Activated T-helper 1 cell treated with Interleukin-2 at 50 U/mL for 16 hours (primary cell): Measurements from ENCODE around the gene SPTAN1.
"Not testable (repeated sequence)": the region's sequence is repeated elsewhere in the genome, so short reads cannot be mapped to it uniquely, and the experiment has no call there.

Experiments
- DNase-seq: peaks from one replicate; pipeline ENCODE4 v3.0.0-alpha.2; 2020; ENCODE audit warnings: low read depth

Gene SPTAN1

DNA sequence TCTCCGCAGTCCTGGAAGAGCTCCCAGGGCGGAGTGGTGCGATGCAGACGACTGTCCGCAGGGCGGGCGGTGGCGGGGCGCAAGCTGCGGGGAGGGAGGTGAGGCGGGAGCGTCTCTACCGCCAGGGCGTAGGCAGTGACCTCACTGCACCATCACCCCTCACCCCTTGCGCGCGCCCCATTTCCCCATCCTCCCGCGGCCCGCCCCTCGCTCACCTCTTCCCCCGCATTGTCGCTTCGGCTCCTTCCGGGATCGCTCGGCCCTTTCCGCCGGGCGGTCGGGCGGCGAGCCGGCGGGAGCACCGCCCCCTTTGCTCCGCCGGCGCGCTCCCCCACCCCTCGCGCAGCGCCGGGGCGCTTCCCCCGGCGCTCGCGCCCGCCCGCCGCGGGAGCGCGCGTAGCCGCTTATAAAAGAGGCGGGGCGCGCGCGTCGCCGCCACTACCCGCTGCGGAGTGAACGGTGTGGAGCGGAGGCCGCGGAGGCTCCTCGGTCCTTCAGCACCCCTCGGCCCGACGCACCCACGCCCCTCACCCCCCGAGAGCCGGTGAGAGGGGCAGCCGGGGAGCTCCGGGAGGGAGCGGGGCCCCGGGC is at the start of gene SPTAN1:
Gene SPTAN1, plus strand, starts transcription at position 435 of the 591 bp plus-strand sequence. CDS start 14,154 bp downstream, outside the sequence.
- peak; percentile 92 for DNase-seq

DNA sequence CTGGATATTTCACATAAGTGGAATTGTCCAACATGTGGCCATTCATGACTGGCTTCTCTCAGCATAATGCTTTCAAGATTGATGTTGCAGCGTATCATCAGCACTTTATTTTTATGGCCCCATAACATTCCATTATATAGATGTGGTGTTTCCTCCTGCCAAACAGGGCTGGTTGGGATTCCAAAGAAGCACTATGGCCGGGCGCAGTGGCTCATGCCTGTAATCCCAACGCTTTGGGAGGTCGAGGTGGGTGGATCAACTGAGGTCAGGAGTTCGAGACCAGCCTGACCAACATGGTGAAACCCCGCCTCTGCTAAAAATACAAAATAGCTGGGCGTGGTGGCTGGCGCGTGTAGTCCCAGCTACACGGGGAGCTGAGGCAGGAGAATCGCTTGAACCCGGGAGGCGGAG is 49.0 kb upstream of the SPTAN1 start:
- not testable (repeated sequence) for DNase-seq

DNA sequence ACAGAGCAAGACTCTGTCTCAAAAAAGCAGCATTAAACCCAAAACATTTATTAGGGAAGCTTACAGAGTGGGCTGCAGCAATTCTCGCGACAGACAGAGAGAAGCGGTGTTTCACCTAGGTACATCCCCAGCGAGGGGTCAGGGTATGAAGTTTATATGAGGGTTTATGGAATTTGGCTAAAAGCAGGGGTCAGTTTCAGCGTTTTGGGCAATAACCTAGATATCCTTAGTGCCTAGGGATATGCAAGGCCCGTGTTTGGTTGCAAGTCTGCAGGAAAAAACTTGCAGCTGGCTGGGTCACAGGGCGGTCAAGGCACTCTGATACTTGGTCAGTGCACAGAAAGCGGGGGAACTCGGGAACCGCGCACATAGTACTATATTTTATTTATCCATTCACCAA is 48.5 kb upstream of the SPTAN1 start:
- no peak for DNase-seq

DNA sequence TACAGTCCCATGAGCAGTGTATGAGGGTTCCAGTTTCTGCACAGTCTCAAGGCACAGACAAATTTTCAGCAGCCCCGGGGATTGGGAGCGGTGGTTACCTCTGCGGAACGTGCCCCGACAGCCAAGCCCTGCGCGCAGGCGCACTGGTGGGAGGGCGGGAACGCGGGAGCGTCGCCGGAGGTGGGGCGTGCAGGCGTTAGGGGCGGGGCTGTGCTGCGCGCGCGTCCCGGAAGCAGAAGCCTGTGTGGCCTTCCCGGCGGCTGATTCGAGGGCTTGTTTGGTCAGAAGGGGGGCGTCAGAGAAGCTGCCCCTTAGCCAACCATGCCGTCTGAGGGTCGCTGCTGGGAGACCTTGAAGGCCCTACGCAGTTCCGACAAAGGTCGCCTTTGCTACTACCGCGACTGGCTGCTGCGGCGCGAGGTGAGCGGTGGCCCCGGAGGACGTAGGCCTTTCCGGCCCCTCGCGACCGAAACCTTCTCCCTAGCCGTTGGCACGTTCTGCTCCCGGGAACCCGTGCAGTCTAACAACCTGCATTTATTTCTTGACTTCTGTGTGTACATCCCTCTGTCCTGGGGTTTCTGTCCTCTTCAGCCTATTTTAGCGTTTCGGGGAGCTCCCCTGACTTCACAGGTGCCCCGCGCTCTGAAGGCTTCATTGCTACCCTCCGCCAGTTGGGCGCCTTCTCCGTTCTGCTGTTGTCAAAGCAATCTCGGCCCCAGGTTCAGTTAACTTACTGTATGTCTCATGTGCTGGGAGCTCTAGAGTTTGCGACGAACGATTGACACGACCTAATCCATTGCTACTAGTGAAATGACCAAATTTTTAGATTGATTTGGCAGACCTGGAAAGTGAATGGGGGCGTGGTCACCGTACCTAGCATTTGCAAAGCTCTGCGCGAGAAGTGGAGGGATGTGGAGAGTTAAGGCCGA is 47.6 kb upstream of the SPTAN1 start, which contains the start of gene GLE1:
Gene GLE1, plus strand, starts transcription at position 235 of the 929 bp plus-strand sequence. Its CDS starts 87 bp downstream, at position 322.
- peak; percentile 97 for DNase-seq

DNA sequence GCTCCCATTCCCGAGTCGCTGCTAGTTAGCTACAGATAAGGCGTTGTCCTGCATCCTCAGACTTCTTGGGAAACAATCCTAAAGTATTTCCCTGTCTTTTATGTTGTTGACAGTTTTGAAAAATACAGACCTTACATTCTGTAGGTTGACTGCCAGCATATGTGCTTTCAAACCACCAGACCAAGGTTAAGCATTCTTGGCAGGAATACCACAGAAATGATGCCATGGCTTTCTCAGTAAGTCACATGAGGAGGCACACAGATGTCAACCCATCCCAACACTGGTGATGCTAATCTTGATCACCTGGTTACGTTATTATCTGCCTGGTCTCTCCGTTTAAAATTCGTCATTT is 47.0 kb upstream of the SPTAN1 start:
- DNase-seq: no peak

DNA sequence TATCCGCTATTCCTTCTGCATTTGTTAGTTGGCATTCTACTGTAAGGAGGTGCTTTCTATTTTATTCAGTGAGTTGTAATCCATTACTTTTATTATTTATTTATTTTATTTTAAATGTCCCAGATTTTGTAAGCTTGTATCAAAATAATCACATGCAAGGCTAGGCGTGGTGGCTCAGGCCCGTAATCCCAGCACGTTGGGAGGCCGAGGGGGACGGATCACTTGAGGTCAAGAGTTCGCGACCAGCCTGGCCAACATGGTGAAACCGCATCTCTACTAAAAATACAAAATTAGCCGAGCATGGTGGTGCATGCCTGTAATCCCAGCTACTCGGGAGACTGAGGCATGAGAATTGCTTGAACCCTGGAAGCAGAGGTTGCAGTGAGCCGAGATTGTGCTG is 46.5 kb upstream of the SPTAN1 start:
- DNase-seq: not testable (repeated sequence)

DNA sequence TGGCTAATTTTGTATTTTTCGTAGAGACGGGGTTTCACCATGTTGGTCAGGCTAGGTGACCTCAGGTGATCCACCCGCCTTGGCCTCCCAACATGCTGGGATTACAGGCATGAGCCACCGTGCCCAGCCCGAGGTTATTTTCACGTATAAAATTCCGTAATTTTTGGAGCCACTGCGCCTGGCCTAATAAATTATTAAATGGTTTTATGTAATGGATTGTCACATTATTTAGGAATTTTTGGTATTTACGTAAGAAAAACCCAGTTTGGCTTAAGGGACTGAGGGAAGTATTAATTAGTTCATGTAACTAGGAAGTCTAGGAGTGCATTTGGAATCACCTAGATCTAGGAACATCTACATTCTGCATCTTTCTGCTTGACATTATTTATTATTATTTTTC is 39.6 kb upstream of the SPTAN1 start:
- DNase-seq: no peak

GRCh38 chr9:128521956-128522355 is 30.4 kb upstream of the SPTAN1 start:
- DNase-seq: no peak

DNA sequence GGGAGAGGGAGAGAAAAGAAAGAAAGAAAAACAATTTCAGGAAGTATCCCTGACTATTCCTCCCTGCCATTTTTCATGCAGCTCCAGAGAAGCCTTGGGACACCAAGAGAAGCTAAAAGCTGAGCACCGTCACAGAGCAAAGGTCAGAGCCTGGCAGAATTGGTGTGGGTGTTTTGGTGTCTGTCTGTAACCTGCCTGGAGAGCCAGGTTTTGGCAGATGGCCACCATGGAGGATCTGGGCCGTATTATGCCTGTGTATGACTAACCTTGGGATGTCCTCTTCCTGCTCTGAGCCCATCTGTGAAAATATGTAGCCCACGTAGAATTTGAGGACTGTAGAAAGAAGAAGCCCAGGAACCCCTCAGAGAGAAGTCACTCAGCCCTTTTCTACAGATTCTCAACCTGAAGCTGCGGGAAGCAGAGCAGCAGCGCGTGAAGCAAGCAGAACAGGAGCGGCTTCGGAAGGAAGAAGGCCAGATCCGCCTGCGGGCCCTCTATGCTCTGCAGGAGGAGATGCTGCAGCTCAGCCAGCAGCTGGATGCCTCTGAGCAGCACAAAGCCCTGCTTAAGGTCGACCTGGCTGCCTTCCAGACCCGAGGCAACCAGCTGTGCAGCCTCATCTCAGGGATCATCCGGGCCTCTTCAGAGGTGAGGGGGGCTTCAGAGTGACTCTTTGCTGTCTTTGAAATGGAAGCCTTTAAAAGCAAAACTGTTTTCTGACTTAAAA is 29.0 kb upstream of the SPTAN1 start:
- no peak for DNase-seq

- DNase-seq: no peak
Measured at GRCh38 chr9:128526720-128527119, 25.7 kb upstream of the SPTAN1 start.

DNA sequence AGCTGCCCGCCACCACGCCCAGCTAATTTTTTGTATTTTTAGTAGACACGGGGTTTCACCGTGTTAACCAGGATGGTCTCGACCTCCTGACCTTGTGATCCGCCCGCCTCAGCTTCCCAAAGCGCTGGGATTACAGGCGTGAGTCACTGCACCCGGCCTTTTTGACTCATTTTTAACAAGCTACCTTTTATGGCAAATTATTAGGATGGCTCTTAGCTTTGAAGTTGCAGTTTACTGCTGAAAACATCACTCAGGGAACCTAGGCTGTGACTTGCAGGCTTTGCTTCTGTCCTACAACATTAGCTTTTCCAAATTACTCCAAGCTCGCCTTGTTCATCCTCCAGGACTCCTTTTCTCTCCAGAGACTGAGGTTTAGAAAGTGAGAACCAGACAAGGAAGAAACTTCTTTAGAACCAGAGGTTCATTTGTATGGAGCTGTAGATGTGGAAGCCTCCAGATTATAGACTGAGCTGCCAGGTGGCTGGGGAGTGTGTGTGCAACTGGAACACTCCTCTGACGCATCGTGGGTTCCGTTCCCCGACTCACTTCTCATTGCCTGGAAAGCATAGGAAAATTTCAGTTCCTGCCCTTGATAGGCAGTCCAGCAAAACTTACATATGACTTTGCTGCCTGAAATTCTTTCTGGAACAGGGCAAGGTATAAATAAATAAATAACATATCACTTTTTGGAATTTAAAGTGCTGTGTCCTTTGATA is 23.8 kb upstream of the SPTAN1 start:
- DNase-seq: no peak

DNA sequence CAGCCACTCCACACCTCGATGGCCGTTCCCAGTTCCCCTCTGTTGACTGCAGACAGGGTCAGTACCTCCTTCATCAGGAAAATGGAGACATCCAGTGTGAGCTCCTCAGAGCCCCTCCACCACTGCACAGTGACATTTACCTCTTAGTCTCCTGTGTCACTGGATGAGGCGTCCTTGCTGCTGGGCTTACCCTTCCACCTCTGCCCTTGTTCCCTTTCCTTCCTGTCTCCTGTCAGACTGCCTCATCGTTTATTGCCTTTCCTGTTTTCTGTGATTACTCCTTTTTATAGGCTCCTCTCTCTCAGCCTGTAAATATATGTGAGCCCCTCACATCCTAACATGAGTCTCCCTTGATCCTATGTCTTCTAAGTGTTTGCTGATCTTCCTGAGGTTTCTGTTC is 23.2 kb upstream of the SPTAN1 start:
- DNase-seq: no peak

DNA sequence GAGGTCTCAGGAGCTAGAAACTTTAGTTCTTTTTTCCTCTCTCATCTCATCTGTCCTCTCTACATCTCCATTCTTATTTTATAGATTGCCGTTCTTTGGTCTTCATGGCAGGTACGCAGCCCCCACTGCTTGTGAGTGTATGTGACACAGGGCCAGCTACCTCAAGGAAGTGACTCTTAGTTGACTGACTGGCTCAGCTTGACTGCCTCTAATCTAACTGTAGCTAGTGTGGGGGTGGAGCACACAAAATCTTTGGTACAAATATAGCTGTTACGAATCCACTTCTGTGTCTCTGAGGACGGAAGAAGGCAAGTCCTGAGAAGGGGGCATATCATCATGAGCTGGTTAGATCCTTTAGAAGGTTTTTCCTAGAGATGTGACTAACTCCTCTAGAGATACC is 19.8 kb upstream of the SPTAN1 start:
- DNase-seq: no peak

GRCh38 chr9:128540634-128541360 is 11.6 kb upstream of the SPTAN1 start:
- no peak for DNase-seq

DNA sequence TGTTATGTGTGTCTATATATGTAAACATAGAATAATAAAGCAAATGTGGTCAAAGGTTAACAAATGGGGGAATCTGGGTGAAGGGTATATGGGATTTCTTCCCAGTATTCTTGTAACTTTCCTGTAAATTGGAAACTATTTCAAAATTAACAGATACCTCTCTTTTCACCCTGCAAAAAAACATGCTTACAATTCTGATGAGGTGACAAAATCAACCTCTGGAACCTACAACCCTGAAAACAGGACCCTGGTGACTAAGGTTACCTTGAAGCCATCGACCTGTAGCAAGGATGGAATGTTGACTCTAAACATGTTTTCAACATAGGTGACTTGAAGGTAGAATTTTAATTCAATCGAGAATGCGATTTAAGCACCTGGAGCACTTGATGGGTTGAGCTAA is 5.9 kb upstream of the SPTAN1 start:
- DNase-seq: no peak

DNA sequence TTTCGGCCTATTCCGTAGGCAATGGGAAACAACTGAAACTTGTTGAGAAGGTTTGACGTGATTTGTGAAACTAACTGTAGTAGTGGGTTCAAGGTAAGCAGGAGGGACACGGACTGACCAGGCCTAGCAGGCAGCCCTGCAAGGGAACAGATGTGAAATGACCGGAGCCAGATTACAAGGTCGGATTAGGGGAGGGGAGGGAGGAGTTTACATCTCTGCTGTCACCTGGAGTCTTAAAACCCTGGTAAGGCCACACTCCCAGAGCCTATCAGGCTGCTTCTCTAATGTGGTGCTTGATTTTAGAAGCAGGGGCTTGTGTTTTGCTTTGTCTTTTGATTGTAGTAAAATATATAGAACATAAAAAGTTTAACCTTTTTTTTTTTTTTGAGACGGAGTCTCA is 3.5 kb upstream of the SPTAN1 start:
- DNase-seq: no peak

- DNase-seq: no peak
Measured at GRCh38 chr9:128550226-128550625, 2.2 kb upstream of the SPTAN1 start.

DNA sequence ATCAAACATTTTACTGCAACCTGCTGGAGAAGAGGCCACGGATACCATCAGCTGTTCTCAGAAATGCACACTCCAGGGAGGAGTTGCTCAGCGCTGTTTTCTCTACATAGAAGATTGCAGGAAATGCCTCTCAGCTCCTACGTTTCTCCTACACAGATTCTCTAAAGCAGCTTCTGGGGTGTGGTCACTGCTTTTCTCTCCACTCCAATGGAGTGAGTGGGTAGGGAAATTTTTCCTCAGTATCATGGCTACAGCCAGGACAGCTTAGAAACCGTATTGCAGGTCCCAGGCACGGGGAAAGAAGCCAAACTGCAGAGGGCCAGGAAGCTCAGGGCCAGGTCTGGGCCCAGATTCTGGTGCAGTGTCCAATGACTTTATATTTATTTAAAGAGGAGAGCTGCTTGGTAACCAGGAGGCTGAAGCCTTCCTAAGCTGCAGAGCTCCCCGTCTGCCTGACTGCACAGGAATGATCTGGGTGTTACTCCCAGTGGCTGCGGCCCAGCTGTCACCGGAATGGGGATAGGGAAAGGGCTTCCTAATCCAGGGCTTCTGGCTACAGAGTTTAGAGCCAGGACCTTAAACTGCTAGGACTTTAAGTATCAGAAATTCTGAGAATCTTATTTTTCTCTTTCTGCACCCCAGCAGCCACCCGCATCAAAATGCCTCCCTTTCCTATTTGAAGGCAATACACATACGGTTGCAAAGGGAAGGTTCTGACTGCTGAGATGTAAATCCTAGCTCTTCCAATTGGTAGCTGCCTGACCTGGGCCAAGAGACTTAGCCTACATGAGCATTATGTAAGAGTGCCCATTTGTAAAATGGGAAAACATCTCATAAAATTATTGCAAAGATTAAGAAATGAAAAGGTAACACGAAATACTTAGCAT is 1.4 kb upstream of the SPTAN1 start:
- DNase-seq: no peak

DNA sequence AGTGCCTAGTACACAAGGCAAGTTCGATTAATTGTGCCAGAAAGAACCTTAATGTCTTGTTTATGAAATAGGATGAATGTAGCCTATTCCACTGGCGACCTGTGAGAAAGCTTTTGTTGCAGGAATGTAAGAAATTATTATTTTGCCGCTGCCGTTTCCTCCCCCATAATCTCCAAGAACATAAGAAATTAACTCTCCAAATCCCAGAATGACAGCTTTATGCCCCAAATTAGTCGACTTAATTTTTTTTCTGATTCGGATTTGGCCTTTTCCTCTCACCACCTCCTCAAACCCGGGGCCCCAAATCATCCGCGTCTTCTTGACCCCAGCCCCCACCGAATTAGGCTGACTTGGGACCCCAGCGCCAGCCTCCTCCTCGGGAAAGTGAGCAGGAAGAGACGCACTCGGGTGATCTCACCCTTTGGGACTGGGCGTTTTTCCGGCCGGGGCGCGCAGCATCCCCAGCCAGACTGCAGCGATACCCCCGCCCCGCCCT is 682 bp upstream of the SPTAN1 start:
- no peak for DNase-seq

GRCh38 chr9:128552744-128553440 is 505 bp downstream of the SPTAN1 start:
- DNase-seq: peak; percentile 43
